HG02938 (cell line): ENCODE results near the gene BMS1.
"Not testable (repeated sequence)": the region's sequence is repeated elsewhere in the genome, so short reads cannot be mapped to it uniquely, and the experiment has no call there.

Experiments used
- ATAC-seq: cut with Tn5 transposase; IDR thresholded peaks from one replicate; pipeline ENCODE4 v1.9.1; 2021; ENCODE audit warnings: mild to moderate bottlenecking, moderate library complexity; ENCODE audit not compliant: unreplicated experiment

Gene BMS1

DNA sequence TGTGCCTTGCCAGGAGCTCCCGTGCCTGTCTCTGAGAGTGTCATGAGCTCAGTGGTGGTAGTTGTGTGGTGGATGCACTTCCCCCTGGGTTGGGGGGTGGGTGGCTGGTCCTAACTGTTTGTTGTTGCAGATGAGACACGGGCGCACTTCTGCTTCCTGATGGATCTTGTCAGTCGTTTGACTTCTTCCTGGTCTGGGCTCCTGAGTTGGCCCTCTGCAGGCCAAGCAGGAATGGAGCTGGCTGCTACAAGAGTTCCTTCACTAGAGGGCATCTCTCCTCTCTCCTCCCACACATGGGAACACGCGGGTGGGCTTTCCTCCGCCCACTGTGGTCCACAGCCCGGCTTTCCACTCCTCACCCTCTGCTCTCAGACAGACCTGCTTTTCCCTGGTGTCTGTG, 82.0 kb downstream of the BMS1 start:
- no peak for ATAC-seq

DNA sequence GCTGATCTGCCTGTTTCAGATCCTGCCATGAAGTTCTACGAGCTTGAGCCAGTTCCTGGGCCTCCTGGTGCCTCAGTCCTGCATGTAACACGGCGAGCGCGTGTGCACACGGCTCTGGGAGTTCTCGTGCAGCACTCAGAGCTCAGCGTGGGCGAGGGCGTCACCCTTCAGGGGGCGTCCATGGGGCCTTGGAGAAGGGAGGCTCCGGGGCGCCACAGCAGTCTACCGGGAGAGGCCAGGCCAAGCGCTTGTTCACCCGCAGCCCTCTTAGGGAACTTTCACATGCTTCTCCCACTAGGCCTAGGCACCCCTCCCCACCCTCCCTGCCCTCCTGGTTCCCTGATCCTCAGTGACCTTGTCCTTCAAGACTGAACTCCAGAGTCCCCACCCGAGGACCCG, 83.1 kb downstream of the BMS1 start:
- ATAC-seq, result no peak

- no peak for ATAC-seq
Observed at GRCh38 chr10:42866115-42866995, 83.8 kb downstream of the BMS1 start.

GRCh38 chr10:42867571-42867970, 85.0 kb downstream of the BMS1 start:
- no peak for ATAC-seq

GRCh38 chr10:42868530-42868929, 85.9 kb downstream of the BMS1 start:
- ATAC-seq, result no peak

DNA sequence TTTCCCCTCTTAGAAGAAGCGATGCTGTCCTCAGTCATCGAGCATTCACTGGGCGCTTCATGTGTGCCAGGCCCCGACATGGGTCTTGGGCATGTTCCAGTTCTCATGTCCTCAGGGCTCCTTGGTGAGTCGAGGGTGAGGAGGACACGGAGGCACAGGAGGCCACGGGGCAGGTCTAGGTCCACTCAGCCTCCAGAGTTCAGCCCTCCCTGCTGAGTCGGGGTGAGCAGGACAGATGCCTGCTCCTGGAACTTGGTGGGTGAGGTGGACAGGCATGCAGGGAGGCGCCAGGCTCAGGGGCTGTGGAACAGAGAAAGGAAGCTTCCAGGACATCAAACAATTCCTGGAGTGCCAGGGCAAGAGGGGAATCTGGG, 87.4 kb downstream of the BMS1 start:
- ATAC-seq, result no peak

DNA sequence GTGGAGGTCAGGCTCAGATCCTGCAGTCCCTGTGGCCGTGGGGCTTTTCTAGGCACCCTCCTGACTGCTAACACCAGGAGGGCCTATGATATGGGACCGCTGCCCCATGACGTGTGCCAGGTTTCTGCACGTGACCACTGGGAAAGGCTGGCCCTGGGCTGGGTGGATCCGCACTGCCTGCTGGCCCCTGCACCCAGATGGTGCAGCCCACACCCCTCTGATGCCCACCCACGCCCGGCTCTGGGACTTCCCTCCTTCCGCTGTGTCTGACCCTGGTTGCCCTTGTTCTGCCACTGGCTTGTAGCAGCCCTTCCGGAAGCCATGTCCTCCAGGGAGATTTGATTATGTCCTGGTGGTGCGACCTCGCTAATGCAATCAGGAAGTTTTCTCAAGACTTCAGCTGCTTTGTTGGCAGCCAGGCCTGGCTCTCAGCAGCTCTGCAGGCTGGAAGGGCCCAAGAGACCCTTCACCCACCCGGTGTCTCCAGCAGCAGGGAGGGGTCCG, 88.6 kb downstream of the BMS1 start:
- ATAC-seq, result not testable (repeated sequence)

DNA sequence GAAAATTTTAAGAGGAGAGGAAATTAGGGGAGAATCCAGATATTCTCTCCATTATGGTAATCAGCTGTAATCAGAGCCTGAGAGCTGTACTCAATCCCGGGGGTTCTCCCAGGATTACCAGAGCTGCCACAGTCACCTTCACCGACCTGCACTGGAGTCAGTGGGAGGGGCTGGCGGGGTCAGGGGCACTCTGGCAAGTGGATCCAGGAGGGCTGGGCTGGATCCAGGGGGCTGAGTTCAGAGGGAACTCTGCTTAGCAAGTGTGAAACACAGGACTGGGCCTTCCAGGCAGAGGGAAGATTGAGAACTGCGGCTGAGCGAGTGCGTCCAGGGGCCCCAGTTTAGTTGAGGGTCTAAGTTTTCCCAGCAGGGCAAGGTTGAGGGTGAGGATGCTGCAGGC, 89.2 kb downstream of the BMS1 start:
- ATAC-seq, result no peak

DNA sequence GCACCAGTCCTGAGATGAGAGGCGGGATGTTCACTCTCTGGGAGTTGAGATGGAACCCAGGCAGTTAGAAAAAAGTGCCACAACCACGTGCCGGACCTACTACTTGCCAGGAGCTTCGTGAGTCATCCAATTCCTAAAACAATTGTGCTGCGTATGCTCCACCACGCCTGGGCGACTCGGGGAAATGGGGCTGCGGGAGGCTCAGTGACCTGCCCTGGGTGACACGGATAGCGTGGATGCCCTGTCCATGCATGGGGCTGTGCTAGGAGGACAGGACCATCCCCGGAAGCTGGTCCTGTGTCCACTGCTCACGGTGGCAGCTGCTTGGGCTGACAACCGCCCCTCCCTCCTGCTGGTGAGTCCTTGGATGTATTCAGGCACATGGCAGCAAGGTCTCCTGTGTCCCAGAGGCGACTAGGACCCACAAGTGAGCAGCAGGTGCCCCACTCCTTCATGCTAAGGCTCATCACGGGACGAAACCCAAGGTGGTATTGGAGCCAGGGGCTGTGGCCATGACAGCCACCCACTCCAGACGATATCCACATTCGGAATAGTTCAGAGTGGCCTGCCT, 90.4 kb downstream of the BMS1 start:
- no peak for ATAC-seq

DNA sequence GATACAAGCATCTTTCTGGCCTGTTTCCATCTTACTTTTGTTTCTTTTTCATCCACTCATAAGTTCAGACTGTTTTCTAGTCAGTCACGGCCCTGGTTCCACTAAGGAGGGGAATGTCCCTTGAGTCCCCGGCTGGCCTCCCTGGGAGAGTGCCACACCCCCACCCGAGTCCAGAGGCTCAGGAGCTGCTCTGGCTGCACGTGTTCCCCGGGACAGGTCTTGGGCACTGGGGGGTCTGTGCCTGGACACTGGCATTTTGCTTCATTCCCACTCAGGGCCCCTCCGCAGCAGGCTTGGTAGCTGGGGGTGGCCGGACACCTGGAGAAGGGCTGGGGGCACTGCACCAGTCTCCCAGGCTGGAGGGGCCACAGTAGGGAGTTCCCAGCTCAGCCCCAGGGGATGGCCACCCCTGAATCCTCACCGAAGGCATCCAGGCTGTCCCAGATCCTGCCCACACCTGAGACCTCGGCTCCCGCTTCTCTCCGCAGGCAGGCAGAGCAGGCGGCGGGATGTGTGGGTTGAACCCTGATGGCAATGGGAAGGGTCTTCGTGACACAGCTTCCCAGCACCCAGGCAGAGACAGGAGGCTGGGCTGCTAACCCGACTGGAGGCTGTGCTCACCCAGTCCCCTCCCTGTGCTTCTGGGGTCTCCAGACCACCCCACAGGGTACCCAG, 92.3 kb downstream of the BMS1 start:
- ATAC-seq, result no peak

DNA sequence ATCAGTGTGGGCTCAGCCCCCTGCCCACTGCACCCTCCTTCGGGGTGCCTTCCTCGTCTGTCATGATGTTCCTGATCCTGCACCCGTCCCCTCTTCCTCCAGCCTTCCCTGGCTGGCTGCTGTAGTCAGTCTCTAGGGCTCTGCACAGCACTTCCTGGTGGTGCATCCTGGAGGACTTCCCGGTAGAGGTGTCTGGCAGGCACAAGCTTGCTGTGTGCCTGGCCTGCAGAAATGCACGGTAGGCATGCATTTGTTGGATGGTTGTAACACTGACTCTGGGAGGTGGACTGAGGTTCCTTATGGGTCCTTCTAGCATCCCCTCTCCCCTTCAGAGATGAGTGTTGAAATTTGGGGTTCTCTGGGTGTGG, 92.8 kb downstream of the BMS1 start:
- no peak for ATAC-seq

DNA sequence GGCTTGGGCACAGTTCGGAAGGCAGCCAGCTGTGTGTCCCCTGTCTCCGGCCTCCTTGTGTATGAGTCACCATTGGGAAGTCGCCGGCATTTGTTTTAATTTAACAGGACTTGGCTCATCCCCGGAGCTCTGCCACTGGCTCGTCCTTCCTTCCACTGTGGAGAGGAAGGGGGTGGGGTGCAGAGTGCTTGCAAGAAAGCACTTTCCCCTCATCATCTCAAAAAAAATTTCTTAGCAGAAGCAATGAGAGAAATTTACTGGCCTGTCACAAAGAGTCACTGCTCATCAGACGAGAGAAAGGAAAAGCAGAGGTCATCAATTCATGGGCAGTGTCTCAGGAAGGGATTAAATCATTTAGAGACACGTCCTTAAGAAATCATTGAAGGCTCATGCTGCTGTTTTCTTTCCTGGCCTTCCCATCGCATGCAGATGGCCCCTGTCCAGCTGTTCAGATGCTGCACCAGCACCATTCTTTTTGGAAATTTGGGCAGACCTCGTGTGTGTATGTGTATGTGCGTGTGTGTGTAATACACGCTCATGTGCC, 93.3 kb downstream of the BMS1 start:
- ATAC-seq, result no peak

DNA sequence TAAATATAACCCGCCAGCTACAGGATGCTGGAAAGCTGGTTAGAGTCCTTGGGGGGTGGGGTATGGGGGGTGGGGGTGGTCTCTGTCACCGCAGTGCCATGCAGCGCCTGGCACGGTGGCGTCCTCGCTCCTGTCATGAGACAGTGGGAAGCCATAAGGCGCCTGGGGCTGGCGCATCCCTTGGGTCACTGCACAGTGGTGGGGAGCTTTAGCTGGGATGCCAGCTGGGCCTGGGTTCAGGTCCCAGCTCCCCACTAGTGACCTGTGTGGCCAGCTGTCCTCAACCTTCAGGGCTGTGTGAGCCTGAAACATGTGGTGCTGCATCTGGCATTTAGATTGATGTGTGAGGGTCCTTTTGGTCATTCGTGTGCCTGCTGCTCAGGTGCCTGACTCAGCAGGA, 93.9 kb downstream of the BMS1 start:
- no peak for ATAC-seq

DNA sequence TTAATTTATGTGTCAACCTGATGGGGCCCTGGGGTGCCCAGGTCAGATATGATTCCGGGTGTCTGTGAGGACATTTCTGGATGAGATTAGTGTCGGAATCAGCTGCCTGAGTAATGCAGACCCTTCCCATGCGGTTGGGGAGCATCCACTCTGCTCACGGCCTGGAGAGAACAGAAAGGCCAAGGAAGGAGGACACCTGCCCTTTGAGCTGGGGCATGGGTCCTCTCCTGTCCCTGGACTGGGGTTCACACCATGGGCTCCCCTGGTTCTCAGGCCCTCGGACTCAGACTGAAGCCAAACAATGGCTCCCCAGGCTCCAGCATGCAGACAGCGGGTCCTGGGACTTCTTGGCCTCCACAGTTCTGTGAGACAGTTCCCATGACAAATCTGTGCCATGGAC, 94.3 kb downstream of the BMS1 start:
- no peak for ATAC-seq

GRCh38 chr10:42877496-42878030, 95.0 kb downstream of the BMS1 start:
- ATAC-seq, result no peak

- no peak for ATAC-seq
Observed at GRCh38 chr10:42878134-42878820, 95.7 kb downstream of the BMS1 start.

DNA sequence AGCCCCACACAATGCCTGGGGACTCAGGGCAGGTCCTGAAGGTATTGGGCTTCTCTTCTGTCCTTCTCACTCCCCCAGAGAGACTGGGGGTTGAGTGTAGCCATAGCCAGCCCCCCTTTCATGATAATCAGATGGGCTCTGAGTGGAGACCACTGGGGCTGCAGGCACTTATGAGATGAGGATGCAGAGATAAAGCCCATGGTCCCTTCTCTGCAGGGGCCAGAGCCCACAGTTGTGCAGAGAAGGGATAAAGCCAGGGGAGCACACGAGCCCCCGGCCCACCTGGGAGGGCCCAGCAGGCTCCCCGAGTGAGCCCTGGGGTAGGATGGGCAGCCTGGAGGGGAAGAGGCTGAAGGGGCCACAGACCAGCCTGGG, 96.2 kb downstream of the BMS1 start:
- ATAC-seq, result no peak

- no peak for ATAC-seq
Observed at GRCh38 chr10:42879380-42880254, 97.0 kb downstream of the BMS1 start.

DNA sequence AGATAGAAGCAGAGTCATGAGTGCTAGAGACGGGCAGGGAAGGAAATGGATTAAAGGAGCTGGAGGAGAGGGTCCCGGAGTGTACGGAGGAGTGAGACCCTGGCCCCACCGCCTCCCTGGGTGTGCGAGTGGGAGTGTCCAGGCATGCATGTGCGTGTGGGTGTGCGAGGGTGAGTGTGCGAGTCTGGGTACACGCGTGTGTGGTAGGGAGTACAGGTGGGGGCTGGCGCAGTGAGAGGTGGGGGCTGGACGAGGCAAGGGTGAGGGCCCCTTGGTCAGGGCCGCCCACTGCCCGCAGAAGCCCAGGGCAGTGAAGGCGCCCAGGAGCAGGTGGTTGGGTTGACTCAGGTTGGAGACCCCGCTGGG, 97.6 kb downstream of the BMS1 start:
- ATAC-seq, result no peak

DNA sequence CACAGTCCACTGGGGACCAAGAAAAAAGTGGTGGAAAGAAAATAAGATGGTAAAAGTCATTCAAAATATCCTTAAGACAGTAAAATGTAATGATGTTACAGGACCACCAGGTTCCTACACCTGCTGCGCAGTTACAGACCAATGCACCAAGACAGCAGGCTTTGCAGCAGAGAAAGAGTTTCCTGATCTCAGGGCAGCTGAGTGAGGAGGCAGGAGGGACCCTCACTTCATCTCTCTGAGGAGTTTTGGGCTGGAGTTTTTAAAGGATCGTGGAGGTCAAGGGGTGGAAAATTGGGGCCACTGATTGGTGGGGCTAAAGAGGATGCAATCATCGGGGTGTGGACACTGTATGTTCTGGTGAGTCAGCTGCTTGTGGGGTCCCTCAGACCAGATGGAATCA, 100.0 kb downstream of the BMS1 start:
- ATAC-seq, result no peak
